GM18526 (cell line): ENCODE results near the gene USH1G.

ENCODE experiments used
- POLR2A ChIP-seq: IDR thresholded peaks from 3 replicates; pipeline ENCODE4 v1.6.1; 2011; ENCODE audit not compliant: insufficient read length; ENCODE audit errors: extremely low read depth

The USH1G gene

DNA sequence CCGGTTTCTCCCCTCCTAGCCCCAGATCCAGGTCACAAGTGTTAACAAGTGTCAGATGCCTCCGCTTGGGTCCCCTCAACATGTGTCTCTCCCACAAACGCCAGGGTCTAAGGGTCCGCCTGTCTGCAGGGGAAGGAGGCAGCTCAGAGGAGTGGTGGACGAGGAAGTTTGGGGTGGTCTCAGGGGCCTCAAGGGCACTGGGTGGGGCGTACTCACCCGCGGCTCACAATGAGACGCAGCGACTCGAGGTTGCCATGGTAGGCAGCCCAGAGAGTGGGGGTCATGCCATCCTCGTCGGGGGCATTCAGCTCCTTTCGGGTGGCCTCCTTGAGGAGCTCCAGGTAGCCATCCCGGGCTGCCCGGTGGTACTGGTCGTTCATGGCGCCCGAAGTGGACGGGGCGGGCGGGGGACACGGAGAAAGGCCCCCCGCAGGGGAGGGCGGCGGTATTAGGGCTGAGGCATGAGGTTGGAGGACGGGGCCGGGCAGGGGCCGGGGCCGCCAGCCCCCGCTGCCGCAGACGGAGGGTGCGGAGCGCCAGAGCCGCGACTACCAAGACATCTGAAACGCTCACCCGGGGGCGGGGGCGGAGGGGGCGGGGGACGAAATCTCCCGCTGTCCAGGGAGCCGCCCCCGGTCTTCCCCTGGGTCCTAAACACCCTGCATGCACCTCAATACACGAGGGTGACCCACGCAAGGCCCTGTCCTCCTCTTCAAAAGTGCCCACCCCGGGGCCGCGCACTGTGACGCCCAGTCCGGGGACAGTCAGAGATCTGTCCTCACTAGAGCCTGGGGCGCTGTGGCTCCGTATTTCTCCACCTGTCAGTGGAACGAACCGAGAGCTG is at the start of gene USH1G:
TSS of gene USH1G (minus strand) at position 562 of the 844 bp plus-strand sequence. CDS start at position 380, 182 bp downstream.
- TF ChIP-seq POLR2A: no peak

DNA sequence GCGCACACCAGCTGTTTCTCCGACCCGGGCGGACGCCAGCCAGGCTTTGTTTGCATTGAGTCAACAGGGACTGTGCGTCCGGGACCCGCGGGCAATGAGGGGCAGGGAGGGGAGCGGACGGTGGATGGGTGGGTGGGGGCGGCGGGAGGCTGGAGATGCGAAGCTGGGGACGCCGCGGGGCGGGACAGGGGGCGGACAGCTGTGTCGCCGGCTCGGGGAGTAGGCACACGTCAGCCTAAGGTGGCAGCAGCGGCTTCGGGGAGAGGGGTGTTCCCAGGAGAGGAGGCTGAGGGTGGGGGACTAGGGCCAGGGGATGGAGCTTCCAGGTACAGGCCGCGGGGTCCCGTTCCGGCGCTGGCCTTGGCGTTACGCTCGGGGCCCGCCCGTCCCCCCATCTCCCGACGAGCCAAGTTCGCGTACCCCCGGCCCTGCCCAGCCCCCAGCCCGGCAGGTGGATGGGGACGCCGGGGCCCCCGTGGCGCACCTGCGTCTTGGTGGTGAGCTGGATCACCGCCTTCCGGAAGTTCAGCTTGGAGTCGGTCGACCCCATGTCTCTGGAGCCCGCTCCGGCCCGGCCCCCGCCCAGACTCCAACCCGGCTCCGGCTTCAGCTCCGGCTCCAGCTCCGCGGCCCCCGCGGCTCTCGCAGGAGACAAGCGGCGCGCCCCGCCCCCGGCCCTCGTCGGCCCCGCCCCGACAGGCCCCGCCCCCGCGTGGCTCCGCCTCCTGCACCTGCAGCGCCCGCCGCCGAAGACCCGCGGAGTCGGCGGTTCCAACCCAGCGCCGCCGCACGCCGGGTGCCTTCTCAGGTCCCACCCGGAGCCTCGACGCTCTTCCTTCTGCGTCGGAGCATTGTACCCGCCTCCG is 49.3 kb upstream of the USH1G start, which contains the start of gene HID1:
TSS of gene HID1 (minus strand) at position 653 of the 866 bp plus-strand sequence. CDS start at position 550, 103 bp downstream.
- TF ChIP-seq POLR2A: no peak

DNA sequence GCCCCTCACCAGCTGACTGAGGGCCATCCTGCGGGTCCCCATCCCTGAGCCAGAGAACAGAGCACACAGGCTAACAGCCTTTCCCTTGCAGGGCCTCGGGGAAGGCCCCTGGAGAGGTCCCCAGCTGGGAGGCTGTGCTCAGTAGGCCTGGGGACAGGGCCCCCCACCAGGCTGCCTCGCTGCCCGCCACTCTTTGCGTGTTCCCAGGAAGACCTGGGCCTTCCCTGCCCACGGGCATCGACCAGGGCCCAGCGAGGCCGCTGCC is 48.7 kb upstream of the USH1G start:
- TF ChIP-seq POLR2A: no peak

DNA sequence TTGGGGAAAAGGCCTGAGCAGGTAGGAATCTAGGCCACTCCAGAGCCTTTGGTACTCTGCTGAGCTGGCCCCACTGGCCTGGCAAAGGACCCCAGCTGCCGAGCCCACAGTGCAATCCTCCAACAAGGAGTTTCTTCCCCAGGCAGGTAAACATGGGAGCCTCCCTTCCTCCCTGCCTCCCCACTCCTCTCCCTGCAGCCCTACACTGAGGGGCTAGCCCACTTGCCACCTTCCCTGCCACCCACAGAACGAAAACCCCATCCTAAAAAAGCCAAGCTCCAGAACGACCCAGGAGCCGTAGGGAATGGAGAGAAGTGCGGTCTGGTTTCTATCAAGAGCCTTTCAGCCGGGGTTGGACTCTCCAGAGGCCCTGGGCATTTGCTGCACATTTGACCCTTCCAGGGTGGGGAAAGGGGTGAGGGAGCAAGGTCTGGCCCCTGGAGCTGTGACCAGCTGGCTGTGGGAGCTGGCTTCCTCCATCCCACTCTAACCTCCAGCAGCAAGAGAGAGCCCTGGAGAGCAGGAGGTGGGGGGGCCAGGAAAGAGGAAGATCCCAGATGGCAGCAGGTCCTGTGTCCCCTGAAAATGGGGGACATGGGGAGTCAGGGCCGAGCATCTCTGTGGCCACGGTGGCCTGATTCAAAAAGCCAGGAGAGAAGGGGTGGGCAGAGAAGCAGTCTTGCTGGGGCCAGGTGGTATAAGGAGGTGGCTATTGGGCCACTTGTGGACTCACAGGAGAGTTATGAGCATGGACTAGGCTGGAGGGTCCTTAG is 48.2 kb upstream of the USH1G start:
- TF ChIP-seq POLR2A: no peak

DNA sequence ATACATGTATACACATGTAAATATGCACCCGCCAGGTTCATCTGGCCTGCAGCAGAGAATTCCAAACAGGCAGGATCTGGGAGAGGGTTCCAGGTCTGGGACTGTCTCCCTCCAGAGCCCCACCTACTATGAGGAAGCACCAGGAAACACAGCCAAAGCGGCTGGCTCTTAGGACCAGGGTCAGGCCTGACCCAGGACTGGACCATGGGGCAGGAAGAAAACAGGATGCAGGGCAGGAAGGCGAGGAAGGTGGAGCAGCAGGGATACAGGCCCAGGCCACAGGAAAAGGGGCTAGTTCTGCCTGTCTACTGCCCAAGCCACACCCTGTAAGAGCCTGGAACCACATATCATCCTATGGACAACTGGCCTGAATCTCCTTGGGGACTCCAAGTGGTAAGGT is 47.3 kb upstream of the USH1G start:
- no peak for TF ChIP-seq POLR2A

DNA sequence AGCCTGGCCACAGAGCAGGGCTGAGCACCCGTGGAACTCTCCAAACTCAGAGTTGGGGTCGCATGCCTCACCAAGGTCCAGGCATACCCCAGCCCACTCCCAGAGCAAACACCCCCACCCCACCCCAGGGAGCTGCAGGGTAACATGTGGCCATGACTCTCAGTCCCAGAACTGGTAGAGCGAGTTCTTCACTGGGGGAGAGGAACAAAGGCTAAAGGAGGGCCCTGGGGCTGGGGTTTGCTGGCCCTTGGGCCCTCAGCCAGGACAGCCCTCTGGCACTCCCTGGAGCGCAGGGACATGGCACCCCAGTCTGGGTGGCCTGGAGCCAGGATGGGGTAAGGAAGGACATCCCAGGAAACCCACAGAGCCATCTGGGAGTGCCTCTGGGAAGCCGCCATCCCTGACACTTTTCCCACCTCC is 45.3 kb upstream of the USH1G start:
- no peak for TF ChIP-seq POLR2A

DNA sequence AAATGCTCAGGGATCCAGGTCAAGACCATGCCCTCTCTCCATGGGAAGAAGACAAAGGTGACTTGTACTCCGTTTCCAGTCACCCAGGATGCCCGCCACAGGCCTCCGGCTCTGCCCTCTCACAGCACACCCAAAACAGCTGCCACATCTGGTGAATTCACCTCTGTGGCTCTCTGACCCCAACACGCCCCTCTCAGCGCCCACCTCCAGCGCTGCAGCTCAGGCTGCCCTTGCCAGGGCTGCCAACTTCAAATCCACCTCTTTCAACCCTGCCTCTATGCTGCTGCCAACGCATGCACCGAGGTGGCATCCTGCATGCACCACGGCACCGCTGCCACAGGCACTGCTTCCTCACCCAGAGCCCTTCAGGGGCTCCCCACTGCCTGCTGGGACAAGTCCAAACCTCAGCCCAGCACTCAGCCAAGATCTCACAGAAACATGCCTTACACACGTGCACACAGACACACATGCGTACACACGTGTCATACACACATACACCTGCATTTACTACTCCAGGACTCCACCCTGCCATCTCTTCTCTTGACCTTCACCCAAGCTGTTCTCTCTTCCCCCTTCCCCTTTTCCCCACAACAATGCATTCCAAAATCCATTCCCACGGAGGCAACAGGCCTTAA is 42.0 kb upstream of the USH1G start:
- no peak for TF ChIP-seq POLR2A

DNA sequence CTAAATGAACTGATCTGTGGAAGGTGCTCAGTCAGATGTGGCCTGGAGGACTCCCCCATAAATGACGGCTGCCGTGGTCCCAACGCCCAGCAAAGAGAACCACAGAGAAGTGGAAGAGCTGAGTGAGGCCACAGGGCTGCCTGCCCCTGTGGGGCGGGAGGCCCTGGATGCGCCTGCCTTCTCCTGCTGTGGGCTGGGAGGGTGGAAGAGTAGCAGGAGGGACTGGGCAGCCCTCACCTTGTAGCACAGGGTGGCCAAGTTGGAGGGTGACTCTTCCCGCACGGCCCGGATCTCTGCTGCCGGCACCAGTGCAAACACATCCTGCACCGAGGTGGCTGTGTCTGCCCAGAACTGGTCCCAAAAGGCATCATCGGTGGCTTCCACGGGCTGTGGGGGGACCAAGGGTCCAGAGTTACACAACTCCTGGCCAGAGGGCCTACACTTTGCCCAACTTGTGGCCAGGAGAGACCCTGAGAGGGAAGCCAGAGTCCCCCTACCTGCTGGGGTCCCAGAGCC is 41.2 kb upstream of the USH1G start:
- no peak for TF ChIP-seq POLR2A

DNA sequence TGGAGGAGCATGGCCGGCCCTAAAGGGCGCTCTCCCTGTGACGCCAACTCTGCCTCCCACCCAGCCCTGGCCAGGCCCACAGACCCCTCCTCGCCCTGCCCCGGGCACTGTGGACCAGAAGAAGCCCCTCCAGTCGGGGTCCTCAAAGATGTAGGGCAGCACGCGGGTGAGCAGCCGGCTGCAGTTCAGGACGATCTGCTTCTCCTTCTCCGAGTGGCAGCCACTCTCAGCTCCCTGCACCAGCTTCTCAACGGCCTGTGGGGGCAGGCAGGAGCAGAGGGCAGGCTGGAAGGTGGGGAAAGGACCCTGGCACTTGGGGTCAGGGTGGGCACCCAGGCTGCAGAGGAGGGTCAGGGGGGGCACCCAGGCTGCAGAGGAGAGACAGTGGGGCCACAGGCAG is 40.6 kb upstream of the USH1G start:
- TF ChIP-seq POLR2A: no peak

DNA sequence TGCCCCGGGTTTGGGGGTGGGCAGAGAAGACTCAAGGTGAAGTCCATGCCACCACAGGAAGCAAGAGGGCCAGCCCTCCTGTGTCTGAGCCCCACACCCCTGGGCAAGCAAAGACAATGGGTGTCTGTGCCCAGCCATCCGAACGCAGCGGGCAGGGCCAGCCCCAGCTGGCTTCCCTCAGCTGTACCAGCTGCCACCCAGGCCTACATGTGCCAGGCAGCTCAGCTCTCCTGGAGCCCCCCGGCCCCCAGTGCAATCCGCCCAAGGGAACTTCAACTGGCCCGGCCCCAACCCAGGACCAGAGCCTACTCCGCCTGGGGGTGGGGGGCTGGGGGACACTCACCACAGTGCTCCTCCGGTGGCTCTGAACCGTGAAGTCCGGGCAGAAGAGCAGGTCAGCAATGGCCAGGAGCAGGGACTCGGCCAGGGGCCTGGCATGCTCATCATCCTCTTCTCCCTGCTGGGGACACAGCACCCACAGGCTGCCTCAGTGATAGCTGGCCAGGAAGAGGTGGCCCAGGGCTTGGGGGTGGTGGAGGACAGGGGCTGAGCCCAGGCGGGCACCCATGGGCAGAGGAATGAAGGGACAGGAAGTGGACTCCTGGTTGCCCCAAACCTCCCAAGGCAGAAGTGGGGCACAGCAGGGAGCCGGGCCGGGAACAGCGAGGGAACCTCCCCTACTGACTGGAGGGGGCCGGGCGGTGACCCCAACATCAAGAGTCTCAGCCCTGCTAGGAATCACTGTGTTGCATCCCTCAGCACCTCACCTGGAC is 39.8 kb upstream of the USH1G start:
- TF ChIP-seq POLR2A: no peak

DNA sequence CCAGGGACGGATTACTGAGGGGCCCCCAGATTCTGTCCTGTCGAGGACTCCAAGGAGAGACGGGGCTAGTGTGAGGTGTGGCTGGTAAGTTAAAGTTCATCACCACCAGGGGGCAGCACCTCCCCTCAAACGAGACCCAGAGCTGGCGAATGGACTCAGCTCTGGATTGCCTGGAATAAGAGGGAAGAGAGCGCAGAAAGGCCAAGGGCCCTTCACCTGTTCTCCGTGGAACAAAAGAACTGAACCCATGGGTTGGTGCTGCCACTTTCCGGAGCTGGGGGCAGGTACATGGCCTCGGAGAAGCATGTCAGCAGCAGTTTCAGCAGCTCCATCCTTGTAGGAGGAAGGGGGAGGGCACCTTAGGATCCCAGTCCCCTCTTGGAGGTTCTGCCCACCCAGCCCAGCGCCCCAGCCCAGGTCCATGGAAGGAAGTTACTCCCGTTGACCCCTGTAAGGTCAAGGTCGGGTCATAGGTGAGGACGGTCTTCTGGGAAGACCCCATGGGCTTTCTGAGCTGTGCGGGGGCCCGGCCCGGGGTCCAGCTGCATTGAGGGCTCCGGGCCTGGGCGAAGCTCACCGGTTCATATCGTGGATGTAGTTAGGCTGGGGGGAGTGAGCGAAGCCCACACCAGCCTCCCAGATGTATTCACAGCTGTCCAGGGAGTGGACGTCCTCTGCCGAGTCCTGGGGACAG is 38.7 kb upstream of the USH1G start:
- TF ChIP-seq POLR2A: no peak

DNA sequence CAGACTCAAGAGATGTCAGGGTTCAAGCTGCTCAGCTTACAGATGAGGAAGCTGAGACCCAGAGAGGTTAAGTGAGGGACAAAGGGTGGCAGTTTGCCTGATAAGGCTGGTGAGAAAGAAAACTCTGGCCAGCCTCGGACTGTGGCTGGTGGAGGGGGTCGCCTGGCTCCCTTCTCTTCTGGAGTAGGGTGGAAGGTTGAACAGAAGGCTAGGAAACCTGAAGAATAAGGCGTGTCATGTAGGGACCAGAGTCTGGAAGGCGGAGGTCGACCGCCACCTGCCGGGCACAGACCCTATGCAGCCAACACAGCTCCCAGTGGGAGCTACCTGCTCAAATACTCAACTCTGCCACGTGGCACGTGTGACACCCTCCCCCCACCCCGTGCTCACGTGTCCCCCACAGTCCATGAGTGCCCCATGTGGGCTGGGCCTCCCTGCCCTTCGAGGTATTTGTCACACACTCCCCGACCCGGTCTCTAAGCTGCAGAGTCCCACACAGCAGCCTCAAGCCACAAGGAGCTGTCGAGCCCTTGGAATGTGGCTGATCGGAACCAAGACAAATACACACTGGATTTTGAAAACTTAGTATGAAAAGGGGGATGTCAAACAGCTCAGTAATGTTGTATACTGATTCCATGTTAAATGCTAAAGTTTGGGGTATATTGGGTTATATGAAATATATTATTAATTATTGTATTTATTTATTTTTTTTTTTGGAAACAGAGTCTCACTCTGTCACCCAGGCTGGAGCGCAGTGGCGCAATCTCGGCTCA is 37.7 kb upstream of the USH1G start:
- TF ChIP-seq POLR2A: no peak
